ENCODE data around the gene TMEM150C.
"Not testable (repeated sequence)": the region's sequence is repeated elsewhere in the genome, so short reads cannot be mapped to it uniquely, and the experiment has no call there.

TMEM150C gene

DNA sequence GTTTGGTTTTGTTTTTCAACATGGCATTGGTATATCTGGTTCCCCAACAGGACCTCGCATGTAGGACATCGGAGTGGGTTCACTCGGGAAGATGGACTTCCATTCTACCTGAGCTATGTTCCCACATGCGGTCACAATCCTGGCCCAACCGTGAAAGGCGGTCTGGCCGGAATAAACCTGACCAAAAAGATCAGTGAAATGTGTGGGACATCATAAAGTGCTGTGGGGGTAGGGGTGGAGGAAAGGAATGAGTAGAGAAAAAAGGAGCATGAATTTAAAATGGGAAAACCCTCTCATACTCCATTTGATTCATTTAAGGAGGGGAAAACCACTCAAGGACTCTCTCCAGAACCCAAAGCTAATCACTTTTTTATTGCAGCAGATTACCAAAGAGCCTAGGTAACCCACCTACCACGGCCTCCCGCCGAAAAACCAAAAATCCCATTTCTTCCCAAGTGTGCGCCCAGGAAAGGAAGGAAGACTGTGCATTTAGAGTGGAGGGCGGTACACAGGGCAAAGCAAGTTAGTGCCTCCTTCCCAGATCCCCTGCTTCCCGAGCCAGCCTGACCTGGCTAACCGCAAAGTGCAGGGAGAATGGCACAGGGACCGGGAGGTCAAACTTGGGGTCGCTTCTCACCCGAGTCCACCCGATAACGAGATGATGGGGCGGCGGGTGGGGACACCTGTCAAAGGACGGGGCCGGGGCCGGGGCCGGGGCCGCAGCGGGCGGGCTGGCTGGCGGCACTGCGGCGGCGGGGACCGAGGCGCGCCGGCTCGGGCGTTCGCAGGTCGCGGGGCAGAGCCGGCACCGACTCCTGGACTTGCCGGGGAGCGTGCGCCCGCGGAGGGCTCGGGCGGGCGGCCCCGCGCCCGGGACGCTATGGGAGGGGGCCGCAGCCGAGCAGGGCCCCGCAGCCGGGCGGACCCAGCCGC, 669 bp downstream of the TMEM150C start:
- DNase-seq (ENCODE audit: low spot score): no peak
- POLR2A ChIA-PET (ENCODE audit: low non-redundant PET): no interaction called here
- CTCF ChIA-PET: interaction anchor here (0.6 to 1.0 kb wide), 2 partner anchors 28 to 146 kb away, joined by 3 read pairs; no protein-coding TSS in a partner anchor
- no peak overlapping the region for H3K27ac ChIP-seq
- TF ChIP-seq CTCF (conservative IDR thresholded peaks at IDR 0.05; ENCODE audit: low read depth): no peak

DNA sequence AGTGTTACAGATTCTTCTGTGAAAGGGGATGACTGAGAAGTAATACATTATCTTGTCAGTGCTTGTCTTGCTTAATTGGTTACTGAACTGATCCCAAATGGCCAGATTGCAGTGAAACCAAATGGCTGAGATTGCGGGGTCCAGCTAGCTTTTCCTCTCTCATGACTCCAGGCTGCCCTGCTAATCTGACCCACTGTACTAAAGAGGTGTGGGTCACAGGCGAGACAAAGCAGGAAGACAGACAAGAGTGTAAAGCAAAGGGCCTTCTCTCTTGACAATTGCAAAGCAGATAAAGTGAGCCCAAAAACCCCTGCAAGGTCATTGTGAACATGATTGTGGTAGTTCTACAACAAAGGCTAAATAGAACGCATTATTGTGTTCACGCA, 2.1 kb downstream of the TMEM150C start:
- no peak for TF ChIP-seq CTCF (conservative IDR thresholded peaks at IDR 0.05; ENCODE audit: low read depth)
- no peak for DNase-seq (ENCODE audit: low spot score)
- ChIA-PET CTCF (interaction anchor here (0.8 to 1.0 kb wide), 2 partner anchors 30 to 647 kb away, joined by 3 read pairs; no protein-coding TSS in a partner anchor), POLR2A (ENCODE audit: low non-redundant PET) (no interaction called here)
- no peak overlapping the region for H3K27ac ChIP-seq

DNA sequence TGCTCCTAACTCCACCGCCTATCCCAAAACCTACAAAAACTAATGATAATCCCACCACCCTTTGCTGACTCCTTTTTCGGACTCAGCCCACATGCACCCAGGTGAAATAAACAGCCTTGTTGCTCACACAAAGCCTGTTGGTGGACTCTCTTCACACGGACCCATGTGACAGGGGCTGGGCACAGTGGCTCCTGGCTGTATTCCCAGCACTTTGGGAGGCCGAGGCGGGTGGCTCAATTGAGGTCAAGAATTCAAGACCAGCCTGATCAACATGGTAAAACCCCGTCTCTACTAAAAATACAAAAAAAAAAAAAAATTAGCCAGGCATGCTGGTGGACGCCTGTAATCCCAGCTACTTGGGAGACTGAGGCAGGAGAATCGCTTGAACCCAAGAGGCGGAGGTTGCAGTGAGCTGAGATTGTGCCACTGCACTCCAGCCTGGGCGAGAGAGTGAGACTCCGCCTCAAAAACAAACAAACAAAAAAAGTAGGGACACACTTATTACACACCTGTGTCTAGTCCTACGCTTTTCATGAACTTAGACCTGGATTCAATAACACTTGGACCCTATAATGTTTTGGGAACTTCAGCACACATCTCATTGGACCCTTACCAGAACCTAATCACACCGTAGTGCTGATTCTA, 2.6 kb downstream of the TMEM150C start:
- DNase-seq (ENCODE audit: low spot score); H3K27ac ChIP-seq; POLR2A ChIA-PET (ENCODE audit: low non-redundant PET): not testable (repeated sequence)
- CTCF ChIA-PET: interaction anchor here (0.7 kb wide), 1 partner anchor 94 kb away, joined by 5 read pairs; no protein-coding TSS in a partner anchor

DNA sequence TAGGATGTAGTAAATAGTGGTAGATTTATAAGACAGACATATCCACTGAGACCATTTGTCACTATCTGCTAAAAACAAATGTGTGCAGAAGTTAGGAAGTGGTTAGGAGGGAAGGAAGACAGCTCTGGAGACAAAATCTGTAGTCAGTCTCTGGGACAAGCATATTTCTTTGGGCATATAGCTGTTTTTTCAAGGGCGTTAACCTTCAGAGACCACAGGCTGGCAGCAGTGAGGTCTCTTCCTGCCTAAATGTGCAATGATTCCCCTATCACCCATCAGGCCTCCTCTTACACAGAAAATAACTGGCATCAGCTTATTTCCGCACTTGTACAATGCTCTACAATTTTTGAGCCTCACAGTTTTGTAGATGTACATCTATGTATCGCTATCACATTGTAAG, 6.5 kb downstream of the TMEM150C start:
- no peak for DNase-seq (ENCODE audit: low spot score)
- POLR2A ChIA-PET (ENCODE audit: low non-redundant PET): no interaction called here
- CTCF ChIA-PET: no interaction called here
- no peak overlapping the region for H3K27ac ChIP-seq
- no peak for TF ChIP-seq CTCF (conservative IDR thresholded peaks at IDR 0.05; ENCODE audit: low read depth)

- CTCF ChIA-PET: interaction anchor here (0.7 kb wide), 1 partner anchor 50 kb away, joined by 3 read pairs; no protein-coding TSS in a partner anchor
- DNase-seq (ENCODE audit: low spot score): no peak
- POLR2A ChIA-PET (ENCODE audit: low non-redundant PET): no interaction called here
- no peak for TF ChIP-seq CTCF (conservative IDR thresholded peaks at IDR 0.05; ENCODE audit: low read depth)
- no peak overlapping the region for H3K27ac ChIP-seq
Measured at GRCh38 chr4:82553020-82553419, 8.8 kb downstream of the TMEM150C start.

- ChIA-PET POLR2A (ENCODE audit: low non-redundant PET) (interaction anchor here (0.5 kb wide), 1 partner anchor 970 kb away, joined by 4 read pairs; no protein-coding TSS in a partner anchor), CTCF (no interaction called here)
Measured at GRCh38 chr4:82551734-82552133, 10.1 kb downstream of the TMEM150C start.

GRCh38 chr4:82547850-82548249, 13.9 kb downstream of the TMEM150C start:
- DNase-seq (ENCODE audit: low spot score); POLR2A ChIA-PET (ENCODE audit: low non-redundant PET); H3K27ac ChIP-seq; CTCF ChIA-PET: not testable (repeated sequence)

More at GRCh38 chr4:82551734-82552133, 10.1 kb downstream of the TMEM150C start:
- DNase-seq (ENCODE audit: low spot score): no peak
- no peak overlapping the region for H3K27ac ChIP-seq
- TF ChIP-seq CTCF (conservative IDR thresholded peaks at IDR 0.05; ENCODE audit: low read depth): no peak

Measured in RWPE1 (cell line).